HepG2 (cell line): ENCODE data around the gene CNTN4. TPM values are rescaled to one million over a fixed set of nuclear protein-coding genes. Genes with fewer than 3 reads are reported as not detected.

Experiments
- ATAC-seq: fragments of 200-7000 bp; cut with Tn5 transposase; 3 replicates; pipeline ENCODE4 v1.9.1; 2020; ENCODE audit warnings: mild to moderate bottlenecking, moderate library complexity
- BruUV-seq: library from RNA; stranded (reverse); fragments of 400-500 nt; replicated peaks from 2 replicates; lab custom pipeline; 2021; lab: Mats Ljungman, UMichigan
- CTCF ChIA-PET: fragments of 300-600 bp; formaldehyde crosslinking; extraction: SDS; loops from one replicate; lab custom pipeline; 2021; ENCODE audit warnings: low total read pairs, inconsistent platforms, low intra/inter-chr PET ratio; lab: Yijun Ruan, JAX
- POLR2A ChIA-PET: fragments of 350-600 bp; sonication (Branson Sonifier 250); formaldehyde crosslinking; loops from one replicate; lab custom pipeline; 2020; ENCODE audit warnings: antibody characterized with exemption, inconsistent platforms; lab: Yijun Ruan, JAX
- DNase-seq: peaks from one replicate; pipeline ENCODE4 v3.0.0-alpha.2; 2015; ENCODE audit warnings: low spot score
- FAIRE-seq: peaks from 3 replicates; lab custom pipeline; 2011; peaks lifted over from hg19 to GRCh38; lab: Jason Lieb, UNC
- H2AFZ ChIP-seq: one replicate; pipeline ENCODE4 v1.6.1; 2011; ENCODE audit warnings: low read length, inconsistent platforms
- H3K27ac ChIP-seq: fragments of 300-600 bp; 3 replicates; pipeline ENCODE4 v1.8.0; 2011; ENCODE audit warnings: mixed run types, mild to moderate bottlenecking, mixed read lengths, low read length, inconsistent platforms; ENCODE audit not compliant: insufficient read depth; ENCODE audit errors: extremely low read length
- H3K27me3 ChIP-seq, 2 experiments: fragments of 200-600 bp in 1 of 2; 2 replicates in 1 of 2; 3 replicates in 1 of 2; pipeline versions ENCODE4 v1.6.0 to v1.8.0; 2011; ENCODE audit warnings: low read length in 2 of 2, mild to moderate bottlenecking in 2 of 2, moderate library complexity in 2 of 2, inconsistent platforms in 1 of 2; ENCODE audit not compliant: insufficient read depth in 2 of 2, control insufficient read depth in 1 of 2
- H3K36me3 ChIP-seq, 2 experiments: fragments of 200-600 bp in 1 of 2; replicated peaks in 1 of 2; 2 replicates in 1 of 2; 3 replicates in 1 of 2; pipeline versions ENCODE4 v1.5.1 to v1.8.0; 2011; ENCODE audit warnings: low read length in 2 of 2, inconsistent platforms in 1 of 2; ENCODE audit not compliant: insufficient read depth in 2 of 2, control insufficient read depth in 1 of 2
- H3K4me1 ChIP-seq: 2 replicates; pipeline ENCODE4 v1.5.1; 2012; ENCODE audit warnings: low read length, inconsistent platforms; ENCODE audit not compliant: insufficient read depth
- H3K4me2 ChIP-seq: 2 replicates; pipeline ENCODE4 v1.6.0; 2011; ENCODE audit warnings: low read depth, low read length, inconsistent platforms
- H3K4me3 ChIP-seq, 3 experiments: fragments of 200-600 bp in 1 of 3; sonication (generic), shearing (Covaris generic) in 1 of 3; replicated peaks in 1 of 3; 2 replicates each; pipeline ENCODE4 v1.5.1; 2011 to 2016; ENCODE audit warnings: low read length in 3 of 3, inconsistent platforms in 2 of 3, low read depth in 2 of 3, mild to moderate bottlenecking in 2 of 3, control low read depth in 1 of 3, mixed read lengths in 1 of 3; ENCODE audit not compliant: insufficient read depth in 1 of 3
- H3K79me2 ChIP-seq: one replicate; pipeline ENCODE4 v1.6.1; 2011; ENCODE audit warnings: low read length, inconsistent platforms; ENCODE audit not compliant: insufficient read depth
- H3K9ac ChIP-seq: 2 replicates; pipeline ENCODE4 v1.6.0; 2011; ENCODE audit warnings: mild to moderate bottlenecking, low read depth, low read length, inconsistent platforms; ENCODE audit not compliant: insufficient read depth
- H3K9me3 ChIP-seq: 2 replicates; pipeline ENCODE4 v1.5.1; 2012; ENCODE audit warnings: mild to moderate bottlenecking, low read length
- H4K20me1 ChIP-seq: 2 replicates; pipeline ENCODE4 v1.6.0; 2011; ENCODE audit warnings: inconsistent platforms, mild to moderate bottlenecking, low read length, moderate library complexity; ENCODE audit not compliant: insufficient read depth
- GABPA ChIP-seq, 2 experiments: IDR thresholded peaks; 2 replicates each; pipeline ENCODE4 v1.6.1; 2011 to 2016; ENCODE audit warnings: low read depth in 2 of 2, low read length in 1 of 2, missing biosample characterization in 1 of 2, missing genetic modification characterization in 1 of 2
- MAF1 ChIP-seq: sonication (generic); formaldehyde crosslinking; IDR thresholded peaks from 2 replicates; pipeline ENCODE4 v1.5.0; 2020; ENCODE audit warnings: missing genetic modification reagents, borderline replicate concordance
- MLX ChIP-seq: IDR thresholded peaks from 2 replicates; pipeline ENCODE4 v1.6.1; 2016
- MTF1 ChIP-seq: sonication (generic); formaldehyde crosslinking; IDR thresholded peaks from 2 replicates; pipeline ENCODE4 v1.5.0; 2020; ENCODE audit warnings: missing genetic modification reagents
- MTF2 ChIP-seq: sonication (generic); formaldehyde crosslinking; IDR thresholded peaks from 2 replicates; pipeline ENCODE4 v1.5.0; 2020; ENCODE audit warnings: missing genetic modification reagents, borderline replicate concordance
- NFATC3 ChIP-seq: sonication (generic); formaldehyde crosslinking; IDR thresholded peaks from 2 replicates; pipeline ENCODE4 v1.5.1; 2020; ENCODE audit warnings: mild to moderate bottlenecking, missing genetic modification reagents
- PRPF4 ChIP-seq: fragments of 200-400 bp; formaldehyde crosslinking; IDR thresholded peaks from 2 replicates; pipeline ENCODE4 v1.6.1; 2016; ENCODE audit warnings: low read length, low read depth; ENCODE audit not compliant: poor library complexity, severe bottlenecking
- SCMH1 ChIP-seq: sonication (generic); formaldehyde crosslinking; IDR thresholded peaks from 2 replicates; pipeline ENCODE4 v1.9.0; 2021; ENCODE audit warnings: missing genetic modification reagents, mild to moderate bottlenecking, borderline replicate concordance
- ZBTB3 ChIP-seq: sonication (generic); formaldehyde crosslinking; IDR thresholded peaks from 2 replicates; pipeline ENCODE4 v1.4.0; 2020; ENCODE audit warnings: low read depth, mild to moderate bottlenecking, moderate library complexity, missing genetic modification reagents, borderline replicate concordance
- ZFP62 ChIP-seq: sonication (generic); formaldehyde crosslinking; IDR thresholded peaks from 2 replicates; pipeline ENCODE4 v1.4.0; 2020; ENCODE audit warnings: missing genetic modification reagents
- ZMAT3 ChIP-seq: sonication (generic); formaldehyde crosslinking; conservative IDR thresholded peaks from 2 replicates; pipeline ENCODE4 v1.7.0; 2021; ENCODE audit warnings: missing genetic modification reagents
- ZNF136 ChIP-seq: sonication (generic); formaldehyde crosslinking; IDR thresholded peaks from 2 replicates; pipeline ENCODE4 v1.8.1; 2022; ENCODE audit warnings: low read depth, mild to moderate bottlenecking, moderate library complexity, missing genetic modification reagents
- ZNF44 ChIP-seq: sonication (generic); formaldehyde crosslinking; IDR thresholded peaks from 2 replicates; pipeline ENCODE4 v1.5.1; 2020; ENCODE audit warnings: mild to moderate bottlenecking, missing genetic modification reagents
- ZNF788 ChIP-seq: sonication (generic); formaldehyde crosslinking; IDR thresholded peaks from 2 replicates; pipeline ENCODE4 v1.5.0; 2020; ENCODE audit warnings: mild to moderate bottlenecking, missing genetic modification reagents, borderline replicate concordance
- WGBS: methylation state at CpG from one replicate; pipeline ENCODE4 v1.1.6; 2017; ENCODE audit warnings: low lambda C conversion rate; 5-methylcytosine and 5-hydroxymethylcytosine counted together
- in situ Hi-C: cut with HindIII; loops from 2 replicates; pipeline ENCODE4 v1.10.0; 2017; ENCODE audit warnings: low pct_unique_long_range_greater_than_20kb; ENCODE audit not compliant: extremely low pct_ligation_motif_present
- intact Hi-C: fragments of 100-400 bp; cut with micrococcal nuclease; formaldehyde crosslinking; loops from one replicate; pipeline ENCODE4 v1.10.0; 2022; ENCODE audit not compliant: unreplicated experiment
- polyA plus RNA-seq, 8 experiments: library from polyadenylated mRNA; depleted of rRNA in 3 of 8; stranded (reverse) in 7 of 8; unstranded in 1 of 8; fragments of >200 nt; fragmentation: Illumina TruSeq in 4 of 8; extraction: Trizol in 4 of 8; gene quantifications; 2 replicates each; pipeline versions ENCODE4 v1.2.1 to v1.2.3, GENCODE V29; 2011 to 2016; ENCODE audit warnings: low read depth in 4 of 8, missing spikeins in 1 of 8, mixed read lengths in 1 of 8; ENCODE audit not compliant: insufficient read depth in 1 of 8
- total RNA-seq, 5 experiments: library from RNA; depleted of rRNA; stranded (reverse); fragments of >200 nt; fragmentation: Illumina TruSeq; extraction: Trizol; gene quantifications; 2 replicates each; pipeline ENCODE4 v1.2.3, GENCODE V29; 2016; ENCODE audit warnings: low read depth in 1 of 5
- TF ChIP-seq, protein P1 (sequence below): sonication (generic); formaldehyde crosslinking; IDR thresholded peaks from 2 replicates; pipeline ENCODE4 v1.8.0; 2022; ENCODE audit warnings: missing genetic modification reagents, mild to moderate bottlenecking, borderline replicate concordance

The CNTN4 gene
- total and polyA plus RNA-seq, 2 of the 13 experiments (the other 11 are each of a cell fraction or from before 2014, with no cell fraction given) = 0.01 to 0.13 TPM

GRCh38 chr3:2244137-2244536 is 145.5 kb downstream of the CNTN4 start:
- FAIRE-seq (no peak), ATAC-seq (no peak), DNase-seq (no peak)
- H3K4me2 ChIP-seq = no peak overlapping the region
- POLR2A ChIA-PET = no interaction called here
- H3K9ac ChIP-seq = no peak overlapping the region
- in situ Hi-C loops (no loop called here), intact Hi-C loops (no loop called here)
- no peaks in the 10 kb centered on the region for H3K4me1 ChIP-seq
- H3K9me3 ChIP-seq = peaks cover 56% of the 10 kb centered on the region
- CTCF ChIA-PET = no interaction called here
- no TSS peak for BruUV-seq
- H2AFZ ChIP-seq = no peak overlapping the region
- TF ChIP-seq SCMH1 (CRISPR knock-in tag) = no peak
- no peak for TF ChIP-seq ZNF136 (CRISPR knock-in tag)
- TF ChIP-seq MAF1 (CRISPR knock-in tag) = no peak
- TF ChIP-seq, all 625 proteins: peak for 0
- Histone ChIP-seq H3K4me3 (no peak overlapping the region), H4K20me1 (no peaks in the 10 kb centered on the region), H3K79me2 (no peaks in the 10 kb centered on the region), H3K27me3 (no peaks in the 10 kb centered on the region), H3K27ac (no peak overlapping the region), H3K36me3 (no peaks in the 10 kb centered on the region)

GRCh38 chr3:2246873-2247648 is 148.4 kb downstream of the CNTN4 start:
- DNase-seq = no peak
- no peak overlapping the region for H2AFZ ChIP-seq
- no peak overlapping the region for H3K4me2 ChIP-seq
- no peaks in the 10 kb centered on the region for H3K4me1 ChIP-seq
- peaks cover 61% of the 10 kb centered on the region for H3K9me3 ChIP-seq
- ATAC-seq = no peak
- ChIA-PET CTCF (no interaction called here), POLR2A (no interaction called here)
- WGBS = 2% methylated on average over 6 of the region's 6 CpGs
- H4K20me1 ChIP-seq = no peaks in the 10 kb centered on the region
- H3K9ac ChIP-seq = no peak overlapping the region
- no peak overlapping the region for H3K27ac ChIP-seq
- BruUV-seq = no TSS peak
- no peak overlapping the region for H3K4me3 ChIP-seq
- in situ Hi-C loops = no loop called here
- H3K79me2 ChIP-seq = no peaks in the 10 kb centered on the region
- no peak for FAIRE-seq
- H3K36me3 ChIP-seq = no peaks in the 10 kb centered on the region
- no peaks in the 10 kb centered on the region for H3K27me3 ChIP-seq
- intact Hi-C loops = no loop called here
- TF ChIP-seq ZMAT3 (CRISPR knock-in tag) (no peak), ZNF788 (CRISPR knock-in tag) (no peak), GABPA (IDR thresholded peaks at IDR 0.05; ENCODE audit: low read depth, low read length) (no peak), GABPA (CRISPR knock-in tag; IDR thresholded peaks at IDR 0.05; ENCODE audit: low read depth) (no peak), MTF2 (no peak), MLX (CRISPR knock-in tag) (no peak), ZBTB3 (no peak), ZNF44 (CRISPR knock-in tag) (no peak), NFATC3 (no peak), PRPF4 (no peak), MTF1 (no peak), ZFP62 (CRISPR knock-in tag) (no peak)
- TF ChIP-seq, protein P1, sequence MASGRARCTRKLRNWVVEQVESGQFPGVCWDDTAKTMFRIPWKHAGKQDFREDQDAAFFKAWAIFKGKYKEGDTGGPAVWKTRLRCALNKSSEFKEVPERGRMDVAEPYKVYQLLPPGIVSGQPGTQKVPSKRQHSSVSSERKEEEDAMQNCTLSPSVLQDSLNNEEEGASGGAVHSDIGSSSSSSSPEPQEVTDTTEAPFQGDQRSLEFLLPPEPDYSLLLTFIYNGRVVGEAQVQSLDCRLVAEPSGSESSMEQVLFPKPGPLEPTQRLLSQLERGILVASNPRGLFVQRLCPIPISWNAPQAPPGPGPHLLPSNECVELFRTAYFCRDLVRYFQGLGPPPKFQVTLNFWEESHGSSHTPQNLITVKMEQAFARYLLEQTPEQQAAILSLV (CRISPR knock-in tag) = no peak
